ENCODE data around the gene C17orf78.

DNA sequence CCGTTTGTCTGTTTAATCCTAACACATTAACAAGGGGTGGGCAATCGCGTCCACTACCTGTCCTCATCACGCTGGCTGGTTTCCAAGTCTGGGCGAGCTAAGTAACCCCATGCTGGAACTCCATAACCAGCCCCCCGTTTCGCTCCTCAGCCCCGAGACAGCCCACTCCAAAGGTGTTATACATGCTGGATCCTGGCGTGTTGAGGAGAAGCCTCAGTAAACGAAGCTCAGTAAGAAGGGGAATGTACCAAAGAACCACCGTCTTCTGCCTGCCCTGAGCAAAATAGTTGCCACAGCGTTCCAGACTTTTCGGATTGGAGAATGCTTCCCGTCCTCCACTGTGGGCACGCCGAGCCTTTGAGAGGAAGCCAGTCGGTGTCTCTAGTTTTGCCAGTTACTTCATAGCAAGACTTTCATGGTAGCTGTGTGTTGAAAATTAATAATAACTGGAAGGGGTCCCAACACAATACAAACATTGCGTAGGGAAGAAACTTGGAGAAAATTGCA, 16.1 kb upstream of the C17orf78 start:
- TF ChIP-seq CTCF (IDR thresholded peaks at IDR 0.05) (no peak), POLR2A (IDR thresholded peaks at IDR 0.05) (no peak)
